BLaER1 treated with 17β-estradiol and CSF1 and Interleukin-3, amounts not matched to agents 10 nM and 100 nM (cell line): Measurements from ENCODE around the gene BRD9.

ENCODE experiments used
- H3K27ac ChIP-seq, 11 experiments: shearing (Covaris generic); formaldehyde crosslinking; 2 replicates each; pipeline ENCODE4 v1.8.1; 2022
- H3K27me3 ChIP-seq, 11 experiments: shearing (Covaris generic); formaldehyde crosslinking; 2 replicates each; pipeline ENCODE4 v1.8.1; 2022
- H3K36me3 ChIP-seq, 11 experiments: shearing (Covaris generic); formaldehyde crosslinking; 2 replicates each; pipeline ENCODE4 v1.8.1; 2022
- H3K4me1 ChIP-seq, 10 experiments: shearing (Covaris generic); formaldehyde crosslinking; 2 replicates each; pipeline ENCODE4 v1.8.1; 2022
- H3K4me2 ChIP-seq, 11 experiments: shearing (Covaris generic); formaldehyde crosslinking; 2 replicates each; pipeline ENCODE4 v1.8.1; 2022
- H3K4me3 ChIP-seq, 10 experiments: shearing (Covaris generic); formaldehyde crosslinking; 2 replicates each; pipeline ENCODE4 v1.8.1; 2022
- H3K9ac ChIP-seq, 11 experiments: shearing (Covaris generic); formaldehyde crosslinking; 2 replicates each; pipeline ENCODE4 v1.8.1; 2022
- H3K9me3 ChIP-seq, 11 experiments: shearing (Covaris generic); formaldehyde crosslinking; replicated peaks in 1 of 11; 2 replicates each; pipeline ENCODE4 v1.8.1; 2022
- H4K20me1 ChIP-seq, 11 experiments: shearing (Covaris generic); formaldehyde crosslinking; 2 replicates each; pipeline ENCODE4 v1.8.1; 2022
- Cebpa-rat ChIP-seq, 11 experiments: shearing (Covaris generic); IDR thresholded peaks; 2 replicates each; pipeline ENCODE4 v1.8.1; 2022

BRD9 gene

GRCh38 chr5:870956-871355 is 21.6 kb downstream of the BRD9 start:
- Histone ChIP-seq H3K36me3 (peaks cover 97 to 100% (median 100%) of the 10 kb centered on the region in 11 experiments), H3K9ac (no peak overlapping the region)

GRCh38 chr5:868428-869135 is 24.0 kb downstream of the BRD9 start:
- Histone ChIP-seq H4K20me1 (peaks cover 8 to 99% (median 84%) of the 10 kb centered on the region in 11 experiments; a peak in 20 of 22 replicates), H3K9me3 (no peaks in the 10 kb centered on the region), H3K36me3 (peaks cover 99 to 100% (median 100%) of the 10 kb centered on the region in 11 experiments)

More at GRCh38 chr5:870956-871355, 21.6 kb downstream of the BRD9 start:
- Histone ChIP-seq H3K4me1 (peaks cover 0 to 10% (median 0%) of the 10 kb centered on the region in 10 experiments; a peak in 4 of 20 replicates), H3K4me3 (no peak overlapping the region), H4K20me1 (peaks cover 5 to 99% (median 82%) of the 10 kb centered on the region in 11 experiments; a peak in 21 of 22 replicates), H3K4me2 (no peak overlapping the region), H3K27ac (no peak overlapping the region), H3K9me3 (no peaks in the 10 kb centered on the region), H3K27me3 (no peaks in the 10 kb centered on the region)
- no peak for TF ChIP-seq Cebpa-rat (IDR thresholded peaks at IDR 0.05)

GRCh38 chr5:867300-867870 is 25.2 kb downstream of the BRD9 start:
- no peak overlapping the region for H3K27ac ChIP-seq
- H3K4me3 ChIP-seq = no peak overlapping the region
- H3K27me3 ChIP-seq = no peaks in the 10 kb centered on the region
- no peak overlapping the region for H3K9ac ChIP-seq
- no peak overlapping the region for H3K4me2 ChIP-seq
- peaks cover 93 to 99% (median 97%) of the 10 kb centered on the region in 11 experiments for H3K36me3 ChIP-seq
- peaks cover 12 to 99% (median 84%) of the 10 kb centered on the region in 11 experiments; a peak in 21 of 22 replicates for H4K20me1 ChIP-seq
- peaks cover 15 to 32% (median 24%) of the 10 kb centered on the region in 10 experiments for H3K4me1 ChIP-seq
- TF ChIP-seq Cebpa-rat (IDR thresholded peaks at IDR 0.05) = no peak
- H3K9me3 ChIP-seq = no peaks in the 10 kb centered on the region

More at GRCh38 chr5:868428-869135, 24.0 kb downstream of the BRD9 start:
- no peak overlapping the region for H3K4me2 ChIP-seq
- H3K27ac ChIP-seq = no peak overlapping the region
- H3K4me3 ChIP-seq = no peak overlapping the region
- no peaks in the 10 kb centered on the region for H3K27me3 ChIP-seq
- no peak for TF ChIP-seq Cebpa-rat (IDR thresholded peaks at IDR 0.05)
- H3K9ac ChIP-seq = no peak overlapping the region
- peaks cover 6 to 20% (median 15%) of the 10 kb centered on the region in 10 experiments; a peak in 19 of 20 replicates for H3K4me1 ChIP-seq

- Histone ChIP-seq H3K4me2 (no peak overlapping the region), H3K4me3 (no peak overlapping the region), H3K9ac (peak overlapping the region in 1 of 11 experiments; percentile 3; a peak in 2 of 22 replicates), H3K4me1 (peaks cover 25 to 48% (median 39%) of the 10 kb centered on the region in 10 experiments), H3K27ac (no peak overlapping the region), H3K27me3 (no peaks in the 10 kb centered on the region), H4K20me1 (peaks cover 22 to 100% (median 84%) of the 10 kb centered on the region in 11 experiments; a peak in 21 of 22 replicates), H3K36me3 (peaks cover 77 to 97% (median 82%) of the 10 kb centered on the region in 11 experiments), H3K9me3 (no peaks in the 10 kb centered on the region)
- TF ChIP-seq Cebpa-rat (IDR thresholded peaks at IDR 0.05) = no peak
Measured at GRCh38 chr5:865771-866170, 26.8 kb downstream of the BRD9 start.

GRCh38 chr5:865168-865521 is 27.5 kb downstream of the BRD9 start:
- Histone ChIP-seq H3K27ac (no peak overlapping the region), H3K4me1 (peaks cover 25 to 49% (median 39%) of the 10 kb centered on the region in 10 experiments), H3K27me3 (no peaks in the 10 kb centered on the region), H4K20me1 (peaks cover 22 to 100% (median 85%) of the 10 kb centered on the region in 11 experiments; a peak in 21 of 22 replicates), H3K9me3 (no peaks in the 10 kb centered on the region), H3K4me3 (no peak overlapping the region), H3K9ac (peak overlapping the region in 1 of 11 experiments; percentile 46; a peak in 1 of 22 replicates), H3K4me2 (no peak overlapping the region), H3K36me3 (peaks cover 70 to 97% (median 77%) of the 10 kb centered on the region in 11 experiments)
- TF ChIP-seq Cebpa-rat (IDR thresholded peaks at IDR 0.05) = no peak

- Histone ChIP-seq H3K27me3 (no peaks in the 10 kb centered on the region), H3K9ac (peak overlapping the region in 2 of 11 experiments; percentile 44 to 47; a peak in 3 of 22 replicates), H3K36me3 (peaks cover 65 to 97% (median 72%) of the 10 kb centered on the region in 11 experiments), H3K4me3 (no peak overlapping the region), H3K4me2 (peak overlapping the region in 5 of 11 experiments; percentile 85 to 94 (median 90); a peak in 10 of 22 replicates), H3K4me1 (peaks cover 25 to 49% (median 39%) of the 10 kb centered on the region in 10 experiments), H3K9me3 (no peaks in the 10 kb centered on the region), H4K20me1 (peaks cover 22 to 100% (median 91%) of the 10 kb centered on the region in 11 experiments; a peak in 21 of 22 replicates), H3K27ac (no peak overlapping the region)
- no peak for TF ChIP-seq Cebpa-rat (IDR thresholded peaks at IDR 0.05)
Measured at GRCh38 chr5:864492-865167, 28.0 kb downstream of the BRD9 start.

- Histone ChIP-seq H3K36me3 (peaks cover 52 to 91% (median 59%) of the 10 kb centered on the region in 11 experiments), H3K4me3 (peak overlapping the region in 2 of 10 experiments; percentile 28 to 31; a peak in 3 of 20 replicates), H3K27ac (peak overlapping the region in 3 of 11 experiments; percentile 9 to 53 (median 35); a peak in 5 of 22 replicates)
Measured at GRCh38 chr5:863244-863805, 29.3 kb downstream of the BRD9 start.

More at GRCh38 chr5:863244-863805, 29.3 kb downstream of the BRD9 start:
- H4K20me1 ChIP-seq = peaks cover 22 to 100% (median 95%) of the 10 kb centered on the region in 11 experiments; a peak in 21 of 22 replicates
- H3K4me2 ChIP-seq = peak overlapping the region; percentile 43 to 94 (median 79)
- TF ChIP-seq Cebpa-rat (IDR thresholded peaks at IDR 0.05) = no peak
- H3K4me1 ChIP-seq = peaks cover 25 to 49% (median 39%) of the 10 kb centered on the region in 10 experiments
- no peaks in the 10 kb centered on the region for H3K9me3 ChIP-seq
- H3K27me3 ChIP-seq = no peaks in the 10 kb centered on the region
- peak overlapping the region in 6 of 11 experiments; percentile 5 to 67 (median 46); a peak in 8 of 22 replicates for H3K9ac ChIP-seq
